Right atrium auricular region (tissue), 2 donors: ENCODE results near the gene MARK3. TPM values are rescaled to one million over a fixed set of nuclear protein-coding genes. Genes with fewer than 3 reads are reported as not detected.

Experiments
- DNase-seq: peaks from one replicate; pipeline ENCODE4 v3.0.0-alpha.2; 2019; ENCODE audit warnings: low spot score
- H3K27ac ChIP-seq, 2 donors: fragments of 200-600 bp; sonication (generic); 1 replicate in 1 of 2; 2 replicates in 1 of 2; pipeline ENCODE4 v1.5.1; 2016 to 2019
- H3K27me3 ChIP-seq, 2 donors: fragments of 200-600 bp; sonication (generic); one replicate each; pipeline versions ENCODE4 v1.5.1 to v1.6.0; 2017 to 2019
- H3K36me3 ChIP-seq: fragments of 200-600 bp; sonication (generic); one replicate; pipeline ENCODE4 v1.5.1; 2016
- H3K4me1 ChIP-seq, 2 donors: fragments of 200-600 bp; sonication (generic); one replicate each; pipeline versions ENCODE4 v1.5.1 to v1.6.0; 2017 to 2019
- H3K4me3 ChIP-seq, 2 donors: fragments of 200-600 bp; sonication (generic); 1 replicate in 1 of 2; 2 replicates in 1 of 2; pipeline ENCODE4 v1.5.1; 2017 to 2019; ENCODE audit warnings: mild to moderate bottlenecking in 1 of 2, moderate library complexity in 1 of 2
- H3K9me3 ChIP-seq, 2 donors: fragments of 200-600 bp; sonication (generic); one replicate each; pipeline ENCODE4 v1.5.1; 2019
- CTCF ChIP-seq, 2 donors: fragments of 200-600 bp; sonication (generic); IDR thresholded peaks; one replicate each; pipeline ENCODE4 v1.5.1; 2019; ENCODE audit warnings: antibody characterized with exemption in 2 of 2
- total RNA-seq, 2 donors: library from RNA; depleted of rRNA; stranded (reverse); fragments of >200 nt; gene quantifications; one replicate each; pipeline ENCODE4 v1.1.0, GENCODE V29; 2016

MARK3 gene
- total RNA-seq, 2 donors from 2014 or later, result 71.7 to 74.2 TPM

- H3K36me3 ChIP-seq, result peaks cover 3% of the 10 kb centered on the region
- H3K27me3 ChIP-seq, result no peaks in the 10 kb centered on the region
- H3K9me3 ChIP-seq, result no peaks in the 10 kb centered on the region
- H3K4me3 ChIP-seq, result no peak overlapping the region
- TF ChIP-seq CTCF (IDR thresholded peaks at IDR 0.05), result no peak
- peak overlapping the region in 1 of 2 donors; percentile 61 for H3K27ac ChIP-seq
- no peak for DNase-seq
- peaks cover 0 to 36% of the 10 kb centered on the region in 2 donors for H3K4me1 ChIP-seq
These were observed 43.7 kb downstream of the MARK3 start for GRCh38 chr14:103428723-103429556.

- Histone ChIP-seq H3K9me3 (no peaks in the 10 kb centered on the region), H3K36me3 (no peaks in the 10 kb centered on the region), H3K27ac (no peak overlapping the region), H3K4me3 (no peak overlapping the region), H3K4me1 (peaks cover 0 to 50% of the 10 kb centered on the region in 2 donors), H3K27me3 (no peaks in the 10 kb centered on the region)
- DNase-seq, result no peak
- no peak for TF ChIP-seq CTCF (IDR thresholded peaks at IDR 0.05)
These were observed 45.1 kb downstream of the MARK3 start for GRCh38 chr14:103430358-103430757.

DNA sequence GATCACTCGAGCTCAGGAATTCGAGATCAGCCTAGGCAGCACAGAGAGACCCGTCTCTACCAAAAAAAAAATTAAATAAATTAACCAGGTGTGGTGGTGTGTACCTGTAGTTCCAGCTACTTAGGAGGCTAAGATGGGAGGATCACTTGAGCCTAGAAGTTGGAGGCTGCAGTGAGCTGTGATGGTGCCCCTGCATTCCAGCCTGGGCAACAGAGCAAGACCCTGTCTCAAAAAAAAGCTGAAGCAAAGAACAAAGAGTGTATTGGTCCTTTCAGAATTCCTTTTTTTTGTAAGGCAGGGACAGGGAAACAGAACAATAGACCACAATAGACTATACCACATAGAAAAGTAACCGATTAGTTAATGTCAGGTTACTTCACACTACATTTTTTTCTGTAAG lies 47.4 kb downstream of the MARK3 start:
- DNase-seq, result no peak
- no peaks in the 10 kb centered on the region for H3K36me3 ChIP-seq
- no peak for TF ChIP-seq CTCF (IDR thresholded peaks at IDR 0.05)
- no peaks in the 10 kb centered on the region for H3K27me3 ChIP-seq
- no peak overlapping the region for H3K4me3 ChIP-seq
- H3K27ac ChIP-seq, result no peak overlapping the region
- H3K4me1 ChIP-seq, result peaks cover 0 to 56% of the 10 kb centered on the region in 2 donors
- no peaks in the 10 kb centered on the region for H3K9me3 ChIP-seq

- Histone ChIP-seq H3K4me1 (peaks cover 0 to 45% of the 10 kb centered on the region in 2 donors), H3K27me3 (no peaks in the 10 kb centered on the region), H3K4me3 (no peak overlapping the region), H3K9me3 (no peaks in the 10 kb centered on the region), H3K36me3 (peaks cover 7% of the 10 kb centered on the region), H3K27ac (peak overlapping the region; percentile 17 to 49)
- TF ChIP-seq CTCF (IDR thresholded peaks at IDR 0.05), result no peak
- no peak for DNase-seq
These were observed 48.8 kb downstream of the MARK3 start for GRCh38 chr14:103433916-103434563.

DNA sequence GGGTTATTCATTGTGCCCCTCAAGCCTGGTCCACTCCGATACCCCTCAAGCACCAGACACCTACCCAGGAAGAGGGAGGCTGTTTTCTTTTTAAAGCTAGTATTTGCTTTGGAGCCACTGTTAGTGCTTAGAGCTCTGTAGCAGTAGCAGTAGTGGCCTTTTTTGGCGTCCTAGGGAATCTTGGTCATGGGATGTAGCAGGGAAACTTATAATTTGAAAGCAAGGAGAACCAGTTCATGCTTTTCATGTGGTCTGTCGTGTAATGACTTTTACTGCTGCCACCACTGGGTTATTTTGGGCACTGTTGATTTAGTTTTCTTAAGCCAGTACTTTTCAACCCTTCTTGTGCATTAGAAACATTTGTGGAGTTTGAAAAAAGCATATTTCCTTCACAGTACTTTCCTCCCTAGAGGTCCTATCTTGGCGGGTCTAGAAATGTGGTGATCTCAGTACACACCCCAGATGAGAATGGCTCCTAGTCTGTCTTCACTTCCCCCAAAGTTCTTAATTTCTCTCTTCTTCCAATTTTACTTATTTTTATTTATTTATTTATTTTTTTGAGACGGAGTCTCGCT lies 49.7 kb downstream of the MARK3 start:
- Histone ChIP-seq H3K4me3 (no peak overlapping the region), H3K4me1 (peaks cover 0 to 38% of the 10 kb centered on the region in 2 donors), H3K27me3 (no peaks in the 10 kb centered on the region), H3K36me3 (peaks cover 16% of the 10 kb centered on the region), H3K9me3 (no peaks in the 10 kb centered on the region), H3K27ac (peak overlapping the region; percentile 17 to 49)
- TF ChIP-seq CTCF (IDR thresholded peaks at IDR 0.05), result no peak
- no peak for DNase-seq
